HG03196 (cell line): ENCODE measurements around the gene KCNN3.

Experiments
- ATAC-seq: cut with Tn5 transposase; IDR thresholded peaks from one replicate; pipeline ENCODE4 v1.9.1; 2021; ENCODE audit not compliant: unreplicated experiment

Gene KCNN3

GRCh38 chr1:154880671-154881070, 10.6 kb upstream of the KCNN3 start:
- ATAC-seq: no peak

- ATAC-seq: no peak
These were observed 8.9 kb upstream of the KCNN3 start for GRCh38 chr1:154879038-154879421.

DNA sequence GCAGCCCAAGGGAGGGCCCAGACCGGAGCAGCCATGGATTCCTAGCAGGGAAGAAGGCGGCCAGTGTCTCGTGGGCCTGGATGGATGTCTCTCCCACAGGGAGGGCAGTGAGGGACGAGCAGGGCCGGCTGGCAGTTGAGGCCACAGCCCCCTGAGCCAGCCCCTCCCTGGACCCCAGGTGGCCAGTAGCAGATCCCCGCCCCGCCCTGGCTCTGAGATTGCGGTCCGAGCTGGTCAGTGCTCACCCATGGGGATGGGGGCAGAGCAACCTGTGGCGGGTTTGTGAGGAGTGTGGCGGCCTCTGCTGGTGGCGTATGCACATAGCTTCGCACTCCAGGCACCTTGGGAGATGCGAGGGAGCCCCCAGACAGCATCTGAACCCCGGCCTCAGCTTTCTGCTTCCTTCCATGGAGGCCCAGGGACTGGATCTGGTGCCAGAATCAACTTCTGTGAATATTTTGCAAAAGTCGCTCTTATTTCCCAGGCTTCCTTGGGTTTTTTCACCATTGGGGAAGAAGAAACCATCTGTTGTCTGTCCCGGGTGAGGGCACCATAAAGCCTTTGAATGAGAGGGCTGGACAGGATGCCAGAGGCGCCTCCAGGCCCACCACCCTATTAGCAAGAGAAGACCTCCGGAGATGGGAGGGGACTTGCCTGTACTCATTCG, 8.4 kb upstream of the KCNN3 start:
- no peak for ATAC-seq

GRCh38 chr1:154877370-154877974, 7.4 kb upstream of the KCNN3 start:
- no peak for ATAC-seq

DNA sequence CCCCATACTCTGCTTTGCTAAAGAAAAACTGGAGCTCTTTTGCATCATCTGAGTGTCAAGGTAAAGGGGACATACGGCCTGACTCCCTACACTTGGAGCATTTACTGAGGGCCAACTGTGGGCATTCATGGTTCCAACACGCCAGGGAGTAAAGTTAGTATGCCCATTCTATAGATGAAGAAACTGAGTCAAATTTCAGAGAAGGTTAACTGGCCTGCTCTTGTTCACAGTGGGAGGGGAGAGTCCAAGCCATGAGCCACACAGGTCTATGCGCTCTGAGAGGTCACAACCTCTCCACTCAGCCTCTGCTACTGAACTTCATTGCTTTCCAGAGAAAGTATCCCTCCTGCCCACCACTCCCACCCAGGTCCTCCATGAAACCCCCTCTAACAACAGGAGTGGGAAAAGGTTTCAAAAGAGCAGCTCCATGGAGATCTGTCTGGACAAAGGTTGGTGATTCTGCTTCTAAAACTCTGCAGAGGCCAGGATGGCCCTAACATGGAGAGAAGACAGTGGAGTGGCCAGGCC, 6.8 kb upstream of the KCNN3 start:
- no peak for ATAC-seq

DNA sequence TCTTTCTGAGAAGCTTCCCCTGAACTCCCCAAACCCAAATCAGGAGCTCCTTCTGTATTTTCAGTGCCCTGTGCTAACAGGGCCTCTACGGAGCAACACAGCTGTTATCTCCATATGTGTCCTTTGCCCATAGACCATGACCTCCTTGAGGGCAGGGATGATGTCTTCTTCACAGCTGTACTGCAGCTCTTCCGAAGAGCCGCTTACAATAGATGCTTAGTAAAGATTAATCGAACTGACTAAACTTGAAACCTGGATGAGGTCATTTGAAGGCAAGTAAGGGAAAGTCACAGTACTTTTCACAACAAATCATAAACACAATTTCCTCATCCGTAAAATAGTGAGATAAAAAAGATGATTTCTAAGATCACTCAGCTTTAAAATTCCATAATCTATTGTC, 4.4 kb upstream of the KCNN3 start:
- no peak for ATAC-seq

DNA sequence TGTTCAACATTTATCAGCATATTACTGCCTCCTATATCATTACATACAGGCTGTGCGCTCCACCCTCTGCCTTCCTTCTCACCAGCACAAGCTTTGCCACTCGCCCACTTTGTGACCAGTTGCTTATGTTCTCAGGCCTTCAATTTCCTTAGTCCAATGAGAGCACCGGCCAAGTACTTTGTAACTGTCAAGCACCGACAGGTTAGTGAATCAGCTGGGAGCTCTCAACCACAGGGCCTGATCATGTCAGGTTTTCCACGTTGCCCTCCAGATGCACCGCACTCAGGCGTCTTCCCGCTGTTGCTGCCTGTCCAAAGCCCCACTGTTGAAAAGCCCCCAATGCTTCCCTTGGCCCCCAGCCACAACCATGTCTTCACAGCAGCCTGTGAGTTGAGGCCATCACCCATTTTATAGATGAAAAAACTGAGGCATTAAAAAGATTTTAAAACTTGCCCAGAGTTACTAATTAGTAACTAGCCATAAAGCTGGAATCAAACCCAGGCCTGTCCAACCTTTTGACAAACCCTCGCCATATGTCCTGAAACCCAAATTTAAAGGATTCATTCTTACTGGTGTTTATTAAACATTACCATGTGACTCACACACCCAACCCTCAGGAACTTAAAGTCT, 3.4 kb upstream of the KCNN3 start:
- no peak for ATAC-seq

DNA sequence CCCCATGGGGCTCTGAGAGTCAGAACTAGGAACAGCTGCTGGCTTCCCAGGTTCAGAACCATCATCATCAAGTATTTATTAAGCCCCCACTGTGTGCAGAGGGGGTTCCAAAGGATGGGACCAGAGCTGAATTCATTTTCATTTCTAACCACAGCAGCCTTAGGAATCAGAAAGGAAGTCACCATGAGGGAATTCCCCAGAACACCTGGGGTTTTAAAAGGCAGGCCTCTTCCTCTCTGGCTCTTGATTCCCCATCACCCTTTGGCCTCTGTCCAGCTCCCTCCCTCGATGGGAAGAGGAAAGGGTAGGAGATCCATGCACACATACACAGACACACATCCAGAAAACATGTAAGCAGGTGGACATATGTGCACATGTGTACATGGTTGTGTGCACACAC, 1.3 kb upstream of the KCNN3 start:
- no peak for ATAC-seq

GRCh38 chr1:154870734-154871133, 653 bp upstream of the KCNN3 start:
- no peak for ATAC-seq

DNA sequence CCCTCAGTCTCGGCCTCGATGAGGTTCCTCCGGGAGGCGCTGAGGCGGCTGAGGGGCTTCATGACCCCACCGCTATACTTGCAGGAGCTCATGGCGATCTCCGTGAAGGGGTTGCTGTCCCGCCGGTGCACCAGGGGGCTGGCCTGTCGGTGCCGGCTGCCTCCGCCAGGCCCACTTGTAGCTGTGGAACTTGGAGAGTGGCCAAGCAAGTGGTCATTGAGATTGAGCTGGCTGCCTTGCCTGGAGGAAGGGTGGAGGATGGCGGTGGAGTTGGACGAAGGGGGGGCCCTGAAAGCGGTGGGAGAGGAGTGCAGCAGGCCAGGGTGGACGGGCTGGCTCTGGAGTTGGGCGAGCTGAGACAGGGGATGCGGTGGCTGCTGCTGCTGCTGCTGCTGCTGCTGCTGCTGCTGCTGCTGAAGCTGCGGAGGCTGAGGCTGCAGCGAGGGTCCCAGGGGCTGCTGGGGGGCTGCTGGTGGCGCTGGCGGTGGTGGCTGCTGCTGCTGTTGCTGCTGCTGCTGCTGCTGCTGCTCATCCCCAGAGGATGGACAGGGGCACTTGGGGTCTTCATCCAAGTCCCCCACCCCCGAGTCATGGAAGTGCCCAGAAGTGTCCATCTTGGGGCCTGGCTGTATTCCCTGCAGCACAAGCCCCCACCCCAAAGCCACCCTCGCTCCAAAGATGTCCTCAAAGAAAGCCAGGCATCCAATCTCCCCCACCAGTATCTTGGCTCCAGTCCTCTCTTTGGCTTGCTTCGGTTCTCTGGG, 548 bp downstream of the KCNN3 start:
- ATAC-seq: no peak

DNA sequence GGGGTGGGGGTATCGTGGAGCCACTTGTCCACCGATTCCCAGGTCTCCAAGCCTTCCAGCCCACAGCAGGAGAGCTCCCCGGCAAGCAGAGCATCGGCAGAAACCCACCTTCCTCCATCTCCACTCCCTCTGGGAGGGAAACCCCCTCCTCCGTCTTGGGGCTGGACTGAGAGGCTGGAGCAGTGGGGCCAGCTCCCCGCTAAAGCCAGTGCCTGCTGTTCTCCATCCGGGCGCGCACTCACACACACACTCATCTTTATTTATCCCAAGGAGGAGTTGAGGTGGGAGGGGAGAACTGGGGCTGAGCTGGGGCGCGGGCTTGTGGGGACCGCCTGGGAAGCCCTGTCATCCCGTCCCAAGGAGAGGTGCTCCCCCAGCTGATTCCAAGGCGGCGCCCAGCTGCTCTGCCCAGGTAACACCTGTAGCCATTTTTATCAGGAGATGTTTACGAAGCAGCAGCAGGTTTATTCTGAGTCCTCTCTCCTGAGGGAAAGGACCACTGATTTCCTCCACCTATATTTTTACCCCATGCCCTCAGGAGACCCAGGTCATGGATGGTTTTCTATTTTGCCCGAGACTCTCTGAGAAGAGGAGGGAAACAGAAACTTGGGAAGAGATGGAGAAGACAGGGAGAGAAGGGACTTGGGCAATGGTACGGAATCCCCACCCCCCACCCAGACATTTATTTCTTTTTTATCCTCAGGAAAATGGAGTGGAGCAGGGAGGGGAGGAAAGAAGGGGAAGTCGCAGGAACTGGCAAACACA, 2.1 kb downstream of the KCNN3 start:
- no peak for ATAC-seq

GRCh38 chr1:154867064-154867825, 2.8 kb downstream of the KCNN3 start:
- ATAC-seq: no peak

DNA sequence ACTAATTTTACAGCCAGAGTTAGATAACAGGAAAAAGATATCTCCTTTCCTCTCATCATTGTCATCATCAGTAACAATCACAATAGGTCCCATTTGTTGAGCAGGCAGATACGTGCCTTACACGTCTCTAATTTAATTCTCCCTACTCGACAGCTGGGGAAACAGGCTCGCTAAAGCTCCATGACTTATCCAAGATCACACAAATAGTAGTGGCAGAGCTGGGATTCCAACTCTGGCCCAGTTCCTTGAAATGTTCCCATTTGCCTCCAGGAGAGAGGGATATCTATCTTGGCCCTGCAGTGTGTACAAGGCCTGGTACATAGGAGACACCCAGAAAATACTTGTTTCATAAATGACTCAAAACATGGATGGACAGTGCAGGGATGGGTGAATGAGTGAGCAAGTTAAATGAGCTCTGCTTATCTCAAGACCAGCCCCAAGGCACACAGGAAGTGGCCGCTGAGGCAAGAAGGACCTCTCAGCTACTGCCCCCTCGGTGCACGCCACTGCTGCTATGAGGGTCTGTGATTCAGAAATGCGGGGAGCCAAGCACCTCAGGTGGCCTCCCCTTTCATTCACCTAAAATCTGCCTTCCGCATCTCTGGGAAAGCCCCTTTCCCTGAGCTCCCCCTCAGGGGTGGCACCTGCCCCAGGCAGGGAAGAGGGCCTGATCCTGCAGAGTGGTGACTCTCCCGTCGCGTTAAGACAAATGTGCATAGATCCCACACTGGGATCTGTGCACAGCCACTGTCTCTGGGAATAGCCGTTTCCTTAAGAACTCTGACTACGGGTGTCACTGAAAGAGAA, 3.6 kb downstream of the KCNN3 start:
- ATAC-seq: no peak

DNA sequence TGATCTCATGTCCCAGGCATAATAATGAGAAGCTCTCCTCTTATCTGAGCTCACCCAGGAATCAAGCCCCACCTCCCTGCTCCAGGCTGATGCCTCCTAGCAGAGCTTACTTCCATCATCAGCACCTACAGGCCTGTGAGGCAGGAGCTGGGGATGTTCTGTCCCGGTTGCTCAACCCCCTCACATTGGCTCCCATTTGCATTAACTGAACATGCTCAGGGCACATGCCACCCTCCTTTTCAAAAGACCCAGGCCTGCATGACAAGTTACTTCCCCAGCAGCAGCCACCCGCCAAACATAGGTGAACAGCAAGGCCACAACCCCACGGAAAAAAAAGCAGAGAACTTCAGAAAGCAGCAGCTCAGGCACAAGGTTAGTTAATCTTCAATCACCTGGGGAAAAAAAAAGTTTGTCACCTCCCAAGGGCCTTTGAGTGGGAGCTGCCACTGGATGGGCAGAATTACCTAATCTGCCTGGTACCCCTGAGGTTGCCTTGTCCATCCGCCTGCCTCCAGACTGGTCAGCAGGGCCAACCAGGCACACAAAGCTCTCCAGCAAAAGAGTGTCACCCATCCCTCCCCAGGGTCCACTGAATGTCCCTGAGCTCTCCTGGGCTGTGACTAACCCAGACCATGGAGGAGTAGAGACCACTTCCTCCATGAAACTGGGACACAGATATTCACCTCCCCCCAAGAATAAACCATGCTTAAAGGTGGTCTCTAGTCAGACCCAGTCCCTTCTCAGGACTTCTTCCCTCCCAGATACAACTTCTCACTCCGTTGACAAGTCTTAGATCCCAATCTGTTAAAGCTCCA, 4.4 kb downstream of the KCNN3 start:
- ATAC-seq: no peak

DNA sequence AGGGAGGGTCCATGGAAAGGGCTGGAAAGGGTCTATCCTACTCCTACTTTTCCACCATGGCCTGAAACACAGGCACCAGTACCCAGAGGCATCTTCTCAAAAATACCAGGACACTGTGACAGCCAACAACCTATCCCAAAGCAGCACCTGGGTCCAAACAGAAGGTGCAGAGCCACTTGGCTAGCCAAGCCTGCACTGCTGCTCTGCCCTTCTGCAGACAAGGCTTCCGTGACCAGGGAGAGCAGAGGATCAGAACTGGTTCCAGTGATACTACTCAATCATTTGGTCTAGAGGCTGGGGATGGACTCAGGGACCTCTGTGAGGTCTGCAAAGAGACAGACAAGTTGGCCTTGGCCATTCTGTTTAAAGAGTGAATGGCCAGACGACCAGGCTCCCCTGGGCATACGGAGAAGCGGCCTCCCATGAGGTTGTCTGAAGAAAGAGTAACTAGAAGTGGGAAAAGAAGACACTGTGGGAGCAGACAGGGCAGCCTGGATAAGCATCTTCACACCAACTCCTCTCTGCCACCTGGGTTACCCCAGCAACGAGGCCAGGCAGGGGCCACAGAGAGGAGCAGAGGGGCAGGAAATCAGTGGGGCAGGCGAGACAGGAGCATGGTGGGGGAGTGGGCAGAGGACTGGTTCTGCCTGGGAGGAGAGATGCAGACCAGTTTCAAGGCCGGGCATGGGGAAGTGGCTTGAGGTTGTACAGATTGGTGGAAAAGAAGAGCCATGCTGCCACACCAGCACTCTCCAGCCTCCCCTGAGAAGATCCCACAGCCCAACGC, 5.7 kb downstream of the KCNN3 start:
- no peak for ATAC-seq

DNA sequence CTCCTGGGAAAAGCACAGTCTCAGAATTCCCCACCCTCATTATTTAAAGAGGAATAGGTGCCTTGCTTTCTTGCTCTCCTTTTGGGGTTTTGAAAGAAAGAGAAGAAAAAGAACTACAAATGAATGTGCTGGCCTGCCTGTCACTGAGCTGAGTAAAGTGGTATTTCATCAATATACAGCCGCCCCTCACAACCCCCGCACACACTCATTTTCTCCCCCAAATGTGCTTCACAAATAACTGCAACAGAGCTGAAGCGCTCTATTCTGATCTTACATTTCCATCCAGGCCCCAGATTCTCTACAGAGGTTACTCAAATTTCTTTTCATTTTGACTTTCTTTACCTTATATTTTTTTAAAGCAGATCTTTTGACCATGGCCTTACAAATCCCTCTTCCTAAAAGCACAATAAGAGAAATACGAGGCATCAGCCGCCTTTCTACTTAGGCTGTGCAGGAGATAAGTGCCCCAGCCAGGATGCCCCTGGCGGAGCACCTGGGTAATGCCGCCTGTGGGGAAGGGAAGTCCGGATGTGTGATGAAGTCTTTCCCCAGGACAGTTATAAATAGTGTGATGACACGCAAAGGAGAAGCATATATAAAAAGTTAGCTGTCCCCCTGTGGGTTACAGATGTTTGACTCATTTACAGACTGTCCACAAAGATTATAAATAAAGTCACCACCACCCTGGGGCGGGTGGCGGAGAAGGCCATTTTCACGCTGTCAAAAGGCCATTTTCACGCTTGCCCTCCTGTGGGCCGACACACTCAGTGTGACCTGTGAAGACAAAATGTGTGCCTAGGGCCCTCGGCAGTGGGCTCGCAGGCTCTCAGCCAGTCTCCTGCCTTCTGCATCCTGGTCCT, 6.5 kb downstream of the KCNN3 start:
- no peak for ATAC-seq

DNA sequence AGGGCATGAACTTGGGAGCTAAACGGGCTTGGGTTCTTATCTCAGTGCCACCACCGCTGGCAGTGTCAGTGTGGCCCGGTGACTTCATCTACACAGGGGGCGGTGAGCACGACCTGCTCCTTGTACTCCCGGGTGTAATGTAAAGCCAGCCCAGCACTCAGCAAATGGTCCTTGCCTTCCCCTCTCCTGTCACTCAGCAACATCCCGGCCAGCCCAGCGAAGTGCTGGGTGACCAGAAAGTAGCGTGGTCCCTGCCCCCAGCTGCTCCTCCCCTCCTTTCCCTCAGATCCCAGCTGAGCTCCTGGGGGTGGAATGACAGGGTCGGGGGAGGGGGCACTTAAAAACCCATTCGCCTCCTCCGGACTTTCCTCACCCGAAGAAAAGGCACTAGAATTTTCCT, 7.2 kb downstream of the KCNN3 start:
- ATAC-seq: no peak
